ENCODE measurements around the gene FAF1. TPM values are rescaled to one million over a fixed set of nuclear protein-coding genes. Genes with fewer than 3 reads are reported as not detected.

Gene FAF1
- total RNA-seq, 1 donor from 2014 or later: 54.3 TPM

GRCh38 chr1:50424884-50425375, 535.1 kb downstream of the FAF1 start:
- no peak overlapping the region for H3K27ac Mint-ChIP-seq (ENCODE audit: unreplicated experiment)
- TF ChIP-seq, protein P1, sequence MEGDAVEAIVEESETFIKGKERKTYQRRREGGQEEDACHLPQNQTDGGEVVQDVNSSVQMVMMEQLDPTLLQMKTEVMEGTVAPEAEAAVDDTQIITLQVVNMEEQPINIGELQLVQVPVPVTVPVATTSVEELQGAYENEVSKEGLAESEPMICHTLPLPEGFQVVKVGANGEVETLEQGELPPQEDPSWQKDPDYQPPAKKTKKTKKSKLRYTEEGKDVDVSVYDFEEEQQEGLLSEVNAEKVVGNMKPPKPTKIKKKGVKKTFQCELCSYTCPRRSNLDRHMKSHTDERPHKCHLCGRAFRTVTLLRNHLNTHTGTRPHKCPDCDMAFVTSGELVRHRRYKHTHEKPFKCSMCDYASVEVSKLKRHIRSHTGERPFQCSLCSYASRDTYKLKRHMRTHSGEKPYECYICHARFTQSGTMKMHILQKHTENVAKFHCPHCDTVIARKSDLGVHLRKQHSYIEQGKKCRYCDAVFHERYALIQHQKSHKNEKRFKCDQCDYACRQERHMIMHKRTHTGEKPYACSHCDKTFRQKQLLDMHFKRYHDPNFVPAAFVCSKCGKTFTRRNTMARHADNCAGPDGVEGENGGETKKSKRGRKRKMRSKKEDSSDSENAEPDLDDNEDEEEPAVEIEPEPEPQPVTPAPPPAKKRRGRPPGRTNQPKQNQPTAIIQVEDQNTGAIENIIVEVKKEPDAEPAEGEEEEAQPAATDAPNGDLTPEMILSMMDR (IDR thresholded peaks at IDR 0.05; ENCODE audit: unreplicated experiment): no peak
- H3K4me3 Mint-ChIP-seq (ENCODE audit: unreplicated experiment): peak overlapping the region; percentile 54
- peaks cover 43% of the 10 kb centered on the region for H3K4me1 Mint-ChIP-seq (ENCODE audit: unreplicated experiment)
- peaks cover 49% of the 10 kb centered on the region for H3K27me3 Mint-ChIP-seq (ENCODE audit: unreplicated experiment)
- peaks cover 11% of the 10 kb centered on the region for H3K36me3 Mint-ChIP-seq (ENCODE audit: low read depth, unreplicated experiment)
- H3K9me3 Mint-ChIP-seq (ENCODE audit: unreplicated experiment): no peaks in the 10 kb centered on the region
- no peak for DNase-seq (ENCODE audit: low spot score)

DNA sequence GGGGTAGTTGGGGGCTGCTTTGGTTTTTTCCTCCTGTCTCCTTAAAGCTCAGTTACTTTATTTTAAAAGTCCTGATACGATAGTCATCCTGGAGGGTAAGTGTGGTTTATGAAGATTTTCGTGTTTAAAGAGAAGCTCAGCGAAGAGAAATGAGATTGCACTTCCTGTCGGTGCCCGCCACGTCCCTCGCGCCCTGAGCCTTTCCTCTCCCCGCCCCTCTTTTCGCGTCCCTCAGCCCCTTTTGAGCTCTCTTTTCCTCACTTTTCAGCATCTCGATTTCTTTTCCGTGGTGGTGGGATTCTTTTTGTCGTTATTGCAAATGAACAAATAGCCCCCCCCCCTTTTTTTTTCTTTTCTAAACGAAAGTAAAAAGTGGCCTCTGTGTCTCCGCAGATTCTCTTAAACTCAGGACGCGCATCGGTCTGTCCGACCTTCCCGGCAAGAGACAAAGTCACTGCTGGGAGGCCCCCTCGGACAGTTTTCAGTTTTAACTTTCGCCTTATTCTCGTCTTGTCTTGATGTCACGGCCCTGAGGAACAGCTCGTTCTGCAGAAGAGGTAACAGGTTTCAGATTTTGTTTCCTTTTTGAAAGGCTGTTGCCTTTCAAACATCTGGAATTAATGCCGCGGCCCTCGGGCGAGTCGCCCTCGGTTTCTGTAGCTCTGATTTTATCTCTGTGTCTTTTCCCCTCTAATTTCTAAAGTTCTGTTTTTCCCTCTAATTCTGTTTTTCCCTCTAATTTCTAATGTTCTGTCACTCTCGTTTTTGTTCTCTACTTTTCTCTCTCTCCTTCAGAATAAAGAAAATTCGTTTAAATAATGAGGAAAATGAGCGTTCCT, 535.8 kb downstream of the FAF1 start:
- Mint-ChIP-seq H3K27me3 (ENCODE audit: unreplicated experiment) (peaks cover 52% of the 10 kb centered on the region), H3K27ac (ENCODE audit: unreplicated experiment) (no peak overlapping the region), H3K4me3 (ENCODE audit: unreplicated experiment) (peak overlapping the region; percentile 54), H3K36me3 (ENCODE audit: low read depth, unreplicated experiment) (peaks cover 11% of the 10 kb centered on the region), H3K9me3 (ENCODE audit: unreplicated experiment) (no peaks in the 10 kb centered on the region), H3K4me1 (ENCODE audit: unreplicated experiment) (peaks cover 45% of the 10 kb centered on the region)
- DNase-seq (ENCODE audit: low spot score): no peak
- TF ChIP-seq, protein P1 (IDR thresholded peaks at IDR 0.05; ENCODE audit: unreplicated experiment): no peak

DNA sequence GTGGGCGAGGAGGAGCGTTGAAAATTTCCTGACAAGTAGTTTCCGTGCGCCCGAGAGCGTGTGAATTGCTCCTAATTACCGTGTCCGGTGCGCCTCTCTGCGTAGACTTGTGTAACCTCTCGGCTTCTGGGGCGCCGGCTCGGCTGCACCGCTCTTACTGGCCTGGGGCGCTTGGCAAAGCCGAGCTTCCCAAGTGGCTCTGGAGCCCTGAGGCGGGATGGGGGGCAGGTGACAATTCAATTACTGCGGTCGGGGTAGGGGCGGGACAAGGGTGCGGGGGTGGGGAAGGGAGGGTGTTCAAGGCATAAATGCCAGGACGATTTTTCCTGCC, 536.4 kb downstream of the FAF1 start:
- H3K9me3 Mint-ChIP-seq (ENCODE audit: unreplicated experiment): no peaks in the 10 kb centered on the region
- H3K36me3 Mint-ChIP-seq (ENCODE audit: low read depth, unreplicated experiment): peaks cover 11% of the 10 kb centered on the region
- H3K27ac Mint-ChIP-seq (ENCODE audit: unreplicated experiment): no peak overlapping the region
- DNase-seq (ENCODE audit: low spot score): no peak
- H3K4me1 Mint-ChIP-seq (ENCODE audit: unreplicated experiment): peaks cover 45% of the 10 kb centered on the region
- peaks cover 52% of the 10 kb centered on the region for H3K27me3 Mint-ChIP-seq (ENCODE audit: unreplicated experiment)
- TF ChIP-seq, protein P1 (IDR thresholded peaks at IDR 0.05; ENCODE audit: unreplicated experiment): no peak
- peak overlapping the region; percentile 79 for H3K4me3 Mint-ChIP-seq (ENCODE audit: unreplicated experiment)

DNA sequence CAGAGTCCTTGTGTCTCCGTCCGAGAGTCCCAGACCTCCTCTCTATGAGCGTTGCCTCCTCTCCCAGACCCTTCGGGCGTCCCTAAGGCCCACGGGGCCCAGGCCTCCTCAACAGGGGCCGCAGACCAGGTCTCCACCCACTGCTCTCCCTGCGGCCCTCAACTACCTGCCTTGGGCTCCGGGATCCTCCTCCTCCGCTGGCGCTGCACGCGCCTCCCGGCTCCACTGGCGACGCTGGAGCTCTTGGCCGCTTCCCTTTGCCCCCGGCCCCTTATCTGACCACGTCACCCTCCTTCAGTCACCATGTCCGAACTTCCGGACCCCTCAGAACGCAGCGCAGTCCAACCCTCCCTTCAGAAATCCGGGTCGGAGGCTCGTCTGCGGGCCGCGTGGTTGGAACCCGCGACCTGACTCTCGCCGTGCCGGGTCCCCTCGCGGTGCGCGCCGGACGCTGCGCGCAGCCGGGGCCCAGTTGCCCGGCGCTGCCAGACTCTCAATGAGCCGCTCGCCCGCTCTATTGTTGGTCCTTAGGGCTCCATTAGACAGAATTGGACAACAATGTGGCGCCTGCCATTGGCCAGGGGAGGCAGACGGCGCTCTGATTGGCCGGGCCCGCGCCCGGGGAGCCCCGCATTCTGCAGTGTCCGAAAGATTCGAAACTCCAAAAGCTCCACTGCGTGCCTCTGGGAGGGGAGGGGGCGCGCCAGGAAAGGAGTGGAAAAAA, 537.0 kb downstream of the FAF1 start, which contains the start of gene DMRTA2:
Gene DMRTA2 (minus strand): TSS at position 498 of the 724 bp plus-strand sequence. CDS start 1,907 bp downstream, outside the sequence.
- Mint-ChIP-seq H3K9me3 (ENCODE audit: unreplicated experiment) (no peaks in the 10 kb centered on the region), H3K4me3 (ENCODE audit: unreplicated experiment) (peak within 1 kb of the TSS; percentile 79), H3K36me3 (ENCODE audit: low read depth, unreplicated experiment) (peaks cover 11% of the 10 kb centered on the region), H3K27me3 (ENCODE audit: unreplicated experiment) (peaks cover 50% of the 10 kb centered on the region), H3K4me1 (ENCODE audit: unreplicated experiment) (peaks cover 42% of the 10 kb centered on the region), H3K27ac (ENCODE audit: unreplicated experiment) (no peak within 1 kb of the TSS)
- DNase-seq (ENCODE audit: low spot score): peak; percentile 59
- TF ChIP-seq, protein P1 (IDR thresholded peaks at IDR 0.05; ENCODE audit: unreplicated experiment): no peak

- Mint-ChIP-seq H3K4me1 (ENCODE audit: unreplicated experiment) (peaks cover 43% of the 10 kb centered on the region), H3K27ac (ENCODE audit: unreplicated experiment) (no peak overlapping the region), H3K9me3 (ENCODE audit: unreplicated experiment) (no peaks in the 10 kb centered on the region), H3K4me3 (ENCODE audit: unreplicated experiment) (no peak overlapping the region), H3K36me3 (ENCODE audit: low read depth, unreplicated experiment) (peaks cover 11% of the 10 kb centered on the region), H3K27me3 (ENCODE audit: unreplicated experiment) (peaks cover 50% of the 10 kb centered on the region)
- DNase-seq (ENCODE audit: low spot score): no peak
- TF ChIP-seq, protein P1 (IDR thresholded peaks at IDR 0.05; ENCODE audit: unreplicated experiment): no peak
Measured at GRCh38 chr1:50422675-50422945, 537.5 kb downstream of the FAF1 start.

Data from endothelial cell (in vitro differentiated cells).